Neural crest cell (in vitro differentiated cells): Measurements from ENCODE around the gene FKBP1B. TPM values are rescaled to one million over a fixed set of nuclear protein-coding genes. Genes with fewer than 3 reads are reported as not detected.

Experiments
- DNase-seq: peaks from one replicate; pipeline ENCODE4 v3.0.0; 2021; ENCODE audit warnings: low read depth, mixed read lengths, low spot score
- H3K27ac Mint-ChIP-seq: one replicate; pipeline ENCODE4 v1.8.0; 2021; ENCODE audit warnings: mild to moderate bottlenecking, mixed read lengths; ENCODE audit not compliant: unreplicated experiment
- H3K27me3 Mint-ChIP-seq: 2 replicates; pipeline ENCODE4 v1.8.0; 2021; ENCODE audit warnings: low read depth, mild to moderate bottlenecking, mixed read lengths
- H3K36me3 Mint-ChIP-seq: 2 replicates; pipeline ENCODE4 v1.8.0; 2021; ENCODE audit warnings: low read depth, mild to moderate bottlenecking, mixed read lengths
- H3K4me1 Mint-ChIP-seq: 2 replicates; pipeline ENCODE4 v1.8.0; 2021; ENCODE audit warnings: mixed read lengths
- H3K4me3 Mint-ChIP-seq: one replicate; pipeline ENCODE4 v1.8.0; 2021; ENCODE audit warnings: mild to moderate bottlenecking, mixed read lengths
- H3K9me3 Mint-ChIP-seq: 2 replicates; pipeline ENCODE4 v1.8.0; 2021; ENCODE audit warnings: mixed read lengths
- total RNA-seq: library from RNA; stranded (reverse); gene quantifications from 2 replicates; pipeline ENCODE4 v1.2.1, GENCODE V29; 2021
- TF ChIP-seq, protein P1 (sequence below): fragments of 200-600 bp; sonication (generic); conservative IDR thresholded peaks from 2 replicates; pipeline ENCODE4 v1.5.0; 2021; ENCODE audit warnings: antibody characterized with exemption, mild to moderate bottlenecking

Gene FKBP1B
- total RNA-seq, 1 donor from 2014 or later: 22.1 TPM

DNA sequence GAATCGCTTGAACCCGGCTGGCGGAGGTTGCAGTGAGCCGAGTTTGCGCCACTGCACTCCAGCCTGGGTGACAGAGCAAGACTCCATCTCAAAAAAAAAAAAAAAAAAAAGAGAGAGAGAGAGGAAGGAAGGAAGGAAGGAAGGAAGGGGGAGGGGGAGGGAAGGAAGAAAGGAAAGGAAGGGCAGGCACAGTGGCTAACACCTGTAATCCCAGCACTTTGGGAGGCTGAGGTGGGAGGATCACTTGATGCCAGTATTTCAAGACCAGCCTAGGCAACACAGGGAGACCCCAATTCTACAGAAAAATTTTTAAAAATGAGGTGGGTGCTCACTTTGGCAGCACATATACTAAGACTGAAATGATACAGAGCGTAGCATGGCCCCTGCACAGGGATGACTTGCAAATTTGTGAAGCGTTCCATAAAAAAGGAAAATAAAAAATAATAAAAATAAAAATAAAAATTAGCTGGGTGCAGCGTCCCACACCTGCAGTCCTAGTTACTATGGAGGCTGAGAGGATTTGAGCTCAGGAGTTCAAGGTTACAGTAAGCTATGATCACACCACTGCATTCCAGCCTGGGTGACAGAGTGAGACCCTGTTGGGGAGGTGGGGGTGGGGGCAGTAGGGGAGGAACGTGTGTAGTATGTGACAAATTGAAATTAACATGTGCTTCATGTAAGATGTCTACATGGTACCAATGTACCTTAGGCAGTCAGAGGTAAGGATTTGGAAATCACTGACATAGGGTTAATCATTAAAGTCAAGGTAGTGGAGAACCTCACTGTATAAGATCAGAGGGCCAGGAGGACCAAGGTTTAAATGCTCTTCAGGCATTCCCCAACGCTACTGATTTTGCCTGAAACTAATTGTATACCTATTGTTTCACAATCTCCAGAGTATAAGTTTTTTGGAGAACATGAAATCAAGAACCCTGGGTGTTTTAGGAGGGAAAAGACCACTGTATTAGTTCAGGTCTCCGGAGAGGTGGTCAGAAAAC, 3.7 kb upstream of the FKBP1B start:
- Mint-ChIP-seq H3K4me3 (peak overlapping the region; percentile 71), H3K4me1 (peaks cover 26% of the 10 kb centered on the region), H3K27ac (no peak overlapping the region), H3K36me3 (no peaks in the 10 kb centered on the region), H3K9me3 (no peaks in the 10 kb centered on the region), H3K27me3 (no peaks in the 10 kb centered on the region)
- TF ChIP-seq, protein P1, sequence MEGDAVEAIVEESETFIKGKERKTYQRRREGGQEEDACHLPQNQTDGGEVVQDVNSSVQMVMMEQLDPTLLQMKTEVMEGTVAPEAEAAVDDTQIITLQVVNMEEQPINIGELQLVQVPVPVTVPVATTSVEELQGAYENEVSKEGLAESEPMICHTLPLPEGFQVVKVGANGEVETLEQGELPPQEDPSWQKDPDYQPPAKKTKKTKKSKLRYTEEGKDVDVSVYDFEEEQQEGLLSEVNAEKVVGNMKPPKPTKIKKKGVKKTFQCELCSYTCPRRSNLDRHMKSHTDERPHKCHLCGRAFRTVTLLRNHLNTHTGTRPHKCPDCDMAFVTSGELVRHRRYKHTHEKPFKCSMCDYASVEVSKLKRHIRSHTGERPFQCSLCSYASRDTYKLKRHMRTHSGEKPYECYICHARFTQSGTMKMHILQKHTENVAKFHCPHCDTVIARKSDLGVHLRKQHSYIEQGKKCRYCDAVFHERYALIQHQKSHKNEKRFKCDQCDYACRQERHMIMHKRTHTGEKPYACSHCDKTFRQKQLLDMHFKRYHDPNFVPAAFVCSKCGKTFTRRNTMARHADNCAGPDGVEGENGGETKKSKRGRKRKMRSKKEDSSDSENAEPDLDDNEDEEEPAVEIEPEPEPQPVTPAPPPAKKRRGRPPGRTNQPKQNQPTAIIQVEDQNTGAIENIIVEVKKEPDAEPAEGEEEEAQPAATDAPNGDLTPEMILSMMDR: no peak
- no peak for DNase-seq

DNA sequence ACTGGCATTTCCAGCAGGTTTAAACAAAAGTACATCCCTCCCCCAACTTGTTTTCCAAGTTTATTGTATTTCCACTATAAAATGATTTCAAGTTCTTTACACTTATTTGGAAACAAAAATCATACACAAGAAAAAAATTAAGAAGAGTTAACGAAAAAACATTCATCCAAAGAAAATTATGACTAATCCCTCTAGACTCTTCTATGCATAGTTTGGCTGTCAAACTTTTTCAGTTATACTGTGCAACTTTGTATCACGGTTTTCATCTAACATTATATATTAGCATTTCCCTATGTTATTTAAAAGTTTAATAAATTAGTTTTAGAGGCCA, 3.0 kb upstream of the FKBP1B start:
- H3K9me3 Mint-ChIP-seq: no peaks in the 10 kb centered on the region
- TF ChIP-seq, protein P1: no peak
- no peaks in the 10 kb centered on the region for H3K27me3 Mint-ChIP-seq
- no peaks in the 10 kb centered on the region for H3K36me3 Mint-ChIP-seq
- H3K27ac Mint-ChIP-seq: no peak overlapping the region
- no peak overlapping the region for H3K4me3 Mint-ChIP-seq
- H3K4me1 Mint-ChIP-seq: peaks cover 26% of the 10 kb centered on the region
- no peak for DNase-seq

DNA sequence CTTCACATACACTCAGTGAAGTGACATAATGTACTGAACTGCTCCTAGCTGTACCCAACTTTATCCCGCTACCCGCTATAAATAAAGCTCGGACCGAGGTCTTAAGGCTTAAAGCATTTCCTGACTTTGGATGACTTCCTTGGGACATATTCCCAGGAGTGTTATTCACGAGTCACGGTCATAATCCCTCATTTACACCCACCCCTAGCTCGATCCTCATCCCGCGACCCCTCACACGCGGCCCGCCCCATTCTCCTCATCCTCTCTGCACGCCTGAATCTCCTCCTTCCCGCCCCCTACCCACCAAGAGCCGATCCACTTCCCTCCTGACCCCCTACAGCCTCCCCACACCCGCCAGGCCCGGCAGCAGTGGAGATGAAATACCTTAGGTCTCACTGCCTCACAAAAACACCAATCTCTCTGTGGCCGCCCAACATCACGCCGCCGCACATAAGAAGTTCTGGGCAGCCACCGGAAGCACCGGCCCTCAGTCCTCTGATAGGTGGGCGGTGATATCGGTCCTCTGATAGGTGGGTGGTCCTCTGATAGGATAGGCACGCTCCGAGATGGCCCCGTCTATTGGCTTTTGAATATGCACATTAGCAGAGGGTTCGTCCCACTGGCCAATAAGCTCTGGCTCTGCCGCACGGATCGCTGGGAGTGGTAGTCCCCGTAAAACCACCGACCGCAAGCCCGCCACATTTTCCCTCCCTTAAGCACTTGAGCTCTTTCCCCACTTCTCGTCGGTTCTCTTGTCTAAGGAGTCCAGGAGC, 2.4 kb upstream of the FKBP1B start, which contains the start of gene WDCP:
Gene WDCP, minus strand, starts transcription at position 462 of the 773 bp plus-strand sequence. CDS start 7,897 bp downstream, outside the sequence.
- no peaks in the 10 kb centered on the region for H3K36me3 Mint-ChIP-seq
- no peaks in the 10 kb centered on the region for H3K9me3 Mint-ChIP-seq
- DNase-seq: peak; percentile 78
- no peak within 1 kb of the TSS for H3K4me3 Mint-ChIP-seq
- H3K4me1 Mint-ChIP-seq: peaks cover 26% of the 10 kb centered on the region
- TF ChIP-seq, protein P1: no peak
- H3K27me3 Mint-ChIP-seq: no peaks in the 10 kb centered on the region
- H3K27ac Mint-ChIP-seq: peak within 1 kb of the TSS; percentile 96

DNA sequence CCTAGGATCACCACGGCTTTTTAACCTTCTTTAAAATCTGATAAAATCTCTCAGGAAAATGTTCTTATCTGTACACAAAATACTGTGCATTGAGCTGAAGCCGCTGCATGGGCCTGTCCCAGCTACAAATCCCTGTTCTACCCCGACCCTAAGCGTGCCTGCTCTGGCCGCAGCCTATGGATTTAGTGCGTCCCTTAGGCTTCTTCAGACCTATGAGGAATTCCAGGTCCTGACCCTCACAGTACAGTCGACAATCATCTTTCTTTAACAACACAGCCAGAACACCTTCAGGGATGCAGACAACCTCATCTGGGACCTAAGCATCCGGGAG, 1.9 kb upstream of the FKBP1B start:
- Mint-ChIP-seq H3K27ac (no peak overlapping the region), H3K4me1 (peaks cover 26% of the 10 kb centered on the region), H3K9me3 (no peaks in the 10 kb centered on the region), H3K27me3 (no peaks in the 10 kb centered on the region), H3K4me3 (no peak overlapping the region), H3K36me3 (no peaks in the 10 kb centered on the region)
- TF ChIP-seq, protein P1: no peak
- no peak for DNase-seq

DNA sequence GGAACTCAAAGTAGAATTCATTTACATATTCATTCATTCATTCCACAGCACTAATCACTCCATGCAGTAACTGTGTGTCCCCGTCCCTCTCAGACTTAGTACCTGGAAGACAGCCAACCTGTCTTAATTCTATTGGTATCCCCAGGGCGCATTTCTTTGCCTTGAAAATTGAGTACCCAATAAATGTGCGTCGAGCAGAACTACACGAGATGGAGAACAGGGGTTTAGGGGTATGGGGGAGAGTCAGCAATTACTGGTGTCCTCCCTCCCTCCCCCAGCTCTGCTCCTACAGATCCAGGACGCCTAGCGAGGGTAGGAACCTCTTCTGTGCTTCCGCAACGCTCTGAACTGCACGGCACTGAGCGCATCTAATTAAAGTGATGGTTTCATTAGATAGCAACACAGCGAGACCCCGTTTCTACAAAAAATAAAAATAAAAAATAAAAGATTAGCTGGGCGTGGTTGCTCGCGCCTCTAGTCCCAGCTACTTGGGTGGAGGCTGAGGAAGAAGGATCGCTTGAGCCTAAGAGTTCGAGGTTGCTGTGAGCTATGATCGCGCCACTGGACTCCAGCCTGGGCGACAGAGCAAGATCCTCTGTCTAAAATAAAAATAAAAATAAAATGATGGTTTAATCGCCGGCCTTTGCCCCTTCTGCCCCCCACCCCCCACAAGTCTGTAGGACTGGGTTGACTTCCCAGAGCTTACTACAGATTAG, 614 bp upstream of the FKBP1B start:
- TF ChIP-seq, protein P1: no peak
- no peak overlapping the region for H3K4me3 Mint-ChIP-seq
- H3K27ac Mint-ChIP-seq: no peak overlapping the region
- no peaks in the 10 kb centered on the region for H3K36me3 Mint-ChIP-seq
- H3K9me3 Mint-ChIP-seq: no peaks in the 10 kb centered on the region
- peaks cover 26% of the 10 kb centered on the region for H3K4me1 Mint-ChIP-seq
- DNase-seq: no peak
- no peaks in the 10 kb centered on the region for H3K27me3 Mint-ChIP-seq
